ENCODE results near the gene TAF1B. TPM values are rescaled to one million over a fixed set of nuclear protein-coding genes. Genes with fewer than 3 reads are reported as not detected.

Gene TAF1B
- total RNA-seq, 1 experiment from 2014 or later = 58.6 TPM

DNA sequence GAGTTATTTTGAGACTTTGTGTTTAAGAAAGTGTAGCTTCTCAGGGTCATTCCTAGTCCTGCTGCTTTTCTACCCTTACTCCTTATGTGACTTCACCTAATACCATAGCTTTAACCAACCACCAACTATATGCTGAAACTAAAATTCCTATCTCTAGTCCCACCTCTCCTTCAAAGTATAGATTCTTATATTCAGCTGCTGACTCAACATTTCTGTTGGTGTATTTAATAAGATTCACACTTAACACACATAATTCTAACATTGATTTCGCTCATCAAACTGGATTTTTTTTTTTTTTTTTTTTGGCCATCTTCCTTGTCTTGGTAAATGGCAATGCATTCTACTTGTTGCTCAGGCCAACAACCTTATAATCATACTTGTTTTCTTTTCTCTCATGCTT lies 30.1 kb downstream of the TAF1B start:
- H3K4me1 ChIP-seq (ENCODE audit: low read length) = no peaks in the 10 kb centered on the region
- H3K9me2 ChIP-seq (replicated peaks; ENCODE audit: insufficient read depth, low read length) = no peaks in the 10 kb centered on the region
- no peaks in the 10 kb centered on the region for H4K20me1 ChIP-seq (ENCODE audit: insufficient read depth, low read depth, low read length)
- H3K4me2 ChIP-seq (ENCODE audit: low read depth, low read length, poor library complexity, severe bottlenecking) = no peak overlapping the region
- H3K4me3 ChIP-seq (ENCODE audit: low read length) = no peak overlapping the region
- no peak overlapping the region for H3K27ac ChIP-seq (ENCODE audit: low read length)
- no peak overlapping the region for H2AFZ ChIP-seq (ENCODE audit: low read length)
- DNase-seq = no peak
- no peak overlapping the region for H3K9ac ChIP-seq (ENCODE audit: low read length)
- H3K36me3 ChIP-seq (ENCODE audit: insufficient read depth, low read length) = peaks cover 42% of the 10 kb centered on the region; the same call in 1 of the 2 replicates
- H3K9me3 ChIP-seq (ENCODE audit: low read length) = no peaks in the 10 kb centered on the region
- H3K79me2 ChIP-seq (ENCODE audit: low read length) = peaks cover 18% of the 10 kb centered on the region
- H3K27me3 ChIP-seq (ENCODE audit: low read length) = no peaks in the 10 kb centered on the region

DNA sequence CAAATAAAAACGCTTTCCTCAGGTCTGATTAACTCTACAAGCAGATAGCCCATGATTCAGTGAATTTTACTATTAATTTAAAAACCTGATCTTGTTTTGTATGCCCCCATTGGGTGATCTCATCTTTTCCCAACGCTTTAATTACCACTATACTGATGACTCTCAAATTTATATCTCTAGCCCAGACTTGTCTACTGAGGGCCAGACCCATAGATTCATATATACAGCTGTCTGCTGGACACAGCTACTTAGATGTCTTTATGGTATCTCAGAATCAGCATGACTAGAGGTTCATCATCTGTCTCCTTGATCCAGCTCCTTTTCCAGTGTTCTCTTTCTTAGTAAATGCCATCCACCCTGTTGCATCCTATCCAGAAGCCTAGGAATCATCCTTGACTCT lies 33.8 kb downstream of the TAF1B start:
- no peaks in the 10 kb centered on the region for H3K9me2 ChIP-seq (replicated peaks; ENCODE audit: insufficient read depth, low read length)
- H3K79me2 ChIP-seq (ENCODE audit: low read length) = peaks cover 17% of the 10 kb centered on the region
- no peak overlapping the region for H3K4me3 ChIP-seq (ENCODE audit: low read length)
- no peak overlapping the region for H3K9ac ChIP-seq (ENCODE audit: low read length)
- H3K4me1 ChIP-seq (ENCODE audit: low read length) = no peaks in the 10 kb centered on the region
- DNase-seq = no peak
- H3K9me3 ChIP-seq (ENCODE audit: low read length) = no peaks in the 10 kb centered on the region
- H2AFZ ChIP-seq (ENCODE audit: low read length) = no peak overlapping the region
- H3K27ac ChIP-seq (ENCODE audit: low read length) = no peak overlapping the region
- peaks cover 54% of the 10 kb centered on the region; the same call in 1 of the 2 replicates for H3K36me3 ChIP-seq (ENCODE audit: insufficient read depth, low read length)
- H3K4me2 ChIP-seq (ENCODE audit: low read depth, low read length, poor library complexity, severe bottlenecking) = no peak overlapping the region
- no peaks in the 10 kb centered on the region for H3K27me3 ChIP-seq (ENCODE audit: low read length)
- no peaks in the 10 kb centered on the region for H4K20me1 ChIP-seq (ENCODE audit: insufficient read depth, low read depth, low read length)

DNA sequence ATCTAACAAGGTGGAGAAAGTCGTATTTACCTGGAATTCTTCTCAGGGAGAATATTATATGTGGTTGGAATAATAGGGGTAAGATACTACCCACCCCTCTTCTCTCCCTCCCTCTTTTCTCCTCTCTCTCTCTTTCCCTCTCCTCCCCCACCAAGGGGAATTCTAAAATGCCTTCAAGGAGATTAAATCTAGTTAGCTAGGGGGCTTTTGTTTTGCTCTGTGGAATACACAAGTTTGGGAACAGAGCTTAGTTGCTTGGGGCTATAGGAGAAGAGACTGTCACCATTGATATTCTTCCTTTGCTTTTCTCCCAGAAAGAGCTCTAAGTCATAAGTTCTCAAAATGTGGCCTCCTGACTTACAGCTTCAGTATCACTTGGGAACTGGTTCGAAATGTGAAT lies 34.5 kb downstream of the TAF1B start:
- Histone ChIP-seq H3K9me2 (replicated peaks; ENCODE audit: insufficient read depth, low read length) (no peaks in the 10 kb centered on the region), H3K36me3 (ENCODE audit: insufficient read depth, low read length) (peaks cover 54% of the 10 kb centered on the region; the same call in 1 of the 2 replicates), H3K27ac (ENCODE audit: low read length) (no peak overlapping the region), H3K4me2 (ENCODE audit: low read depth, low read length, poor library complexity, severe bottlenecking) (no peak overlapping the region), H2AFZ (ENCODE audit: low read length) (no peak overlapping the region), H3K9me3 (ENCODE audit: low read length) (no peaks in the 10 kb centered on the region), H3K9ac (ENCODE audit: low read length) (no peak overlapping the region), H3K4me1 (ENCODE audit: low read length) (no peaks in the 10 kb centered on the region), H3K4me3 (ENCODE audit: low read length) (no peak overlapping the region), H3K27me3 (ENCODE audit: low read length) (no peaks in the 10 kb centered on the region), H3K79me2 (ENCODE audit: low read length) (peaks cover 17% of the 10 kb centered on the region), H4K20me1 (ENCODE audit: insufficient read depth, low read depth, low read length) (no peaks in the 10 kb centered on the region)
- no peak for DNase-seq

DNA sequence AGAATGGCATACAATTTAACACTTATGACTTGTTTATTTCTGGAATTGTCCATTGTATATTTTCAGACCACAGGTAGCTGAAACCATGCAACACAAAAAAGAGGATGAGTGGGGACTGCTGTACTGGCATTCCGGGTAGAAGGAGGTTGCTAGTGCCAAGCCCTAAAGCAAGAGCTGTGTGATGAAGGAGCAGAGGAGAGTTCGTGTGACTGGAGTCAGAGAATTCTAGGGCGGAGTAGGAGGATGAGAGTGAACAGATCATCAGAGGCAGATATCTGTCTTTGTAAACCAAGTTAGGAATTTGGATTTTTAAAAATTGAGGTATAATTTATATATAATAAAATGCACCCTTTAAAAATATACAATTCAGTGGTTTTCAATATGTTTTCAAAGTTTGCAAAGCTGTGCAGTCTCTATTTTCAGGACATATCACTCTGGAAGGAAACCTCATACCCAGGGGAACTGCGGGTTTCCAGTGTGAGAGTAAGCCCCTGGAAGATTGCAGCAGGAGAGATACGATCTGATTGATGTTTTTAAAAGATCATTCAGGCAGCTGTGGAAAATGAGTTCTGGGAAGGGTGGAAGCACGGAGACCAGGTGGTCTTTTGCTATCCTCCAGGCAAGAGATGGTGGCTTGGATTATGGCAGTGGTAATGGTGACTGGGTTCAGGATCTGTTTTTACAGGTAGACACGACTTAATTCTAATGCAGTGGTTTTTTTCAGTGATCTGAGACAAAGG lies 36.4 kb downstream of the TAF1B start:
- H3K27ac ChIP-seq (ENCODE audit: low read length) = no peak overlapping the region
- no peak overlapping the region for H3K4me3 ChIP-seq (ENCODE audit: low read length)
- 0 out of 2 replicates have a peak, but pooled peaks cover 9% of the 10 kb centered on the region for H3K79me2 ChIP-seq (ENCODE audit: low read length)
- no peaks in the 10 kb centered on the region for H3K9me2 ChIP-seq (replicated peaks; ENCODE audit: insufficient read depth, low read length)
- H3K4me1 ChIP-seq (ENCODE audit: low read length) = no peaks in the 10 kb centered on the region
- H3K9ac ChIP-seq (ENCODE audit: low read length) = no peak overlapping the region
- H3K36me3 ChIP-seq (ENCODE audit: insufficient read depth, low read length) = peaks cover 60% of the 10 kb centered on the region
- H3K4me2 ChIP-seq (ENCODE audit: low read depth, low read length, poor library complexity, severe bottlenecking) = no peak overlapping the region
- H4K20me1 ChIP-seq (ENCODE audit: insufficient read depth, low read depth, low read length) = no peaks in the 10 kb centered on the region
- no peak for DNase-seq
- H2AFZ ChIP-seq (ENCODE audit: low read length) = no peak overlapping the region
- no peaks in the 10 kb centered on the region for H3K9me3 ChIP-seq (ENCODE audit: low read length)
- no peaks in the 10 kb centered on the region for H3K27me3 ChIP-seq (ENCODE audit: low read length)

DNA sequence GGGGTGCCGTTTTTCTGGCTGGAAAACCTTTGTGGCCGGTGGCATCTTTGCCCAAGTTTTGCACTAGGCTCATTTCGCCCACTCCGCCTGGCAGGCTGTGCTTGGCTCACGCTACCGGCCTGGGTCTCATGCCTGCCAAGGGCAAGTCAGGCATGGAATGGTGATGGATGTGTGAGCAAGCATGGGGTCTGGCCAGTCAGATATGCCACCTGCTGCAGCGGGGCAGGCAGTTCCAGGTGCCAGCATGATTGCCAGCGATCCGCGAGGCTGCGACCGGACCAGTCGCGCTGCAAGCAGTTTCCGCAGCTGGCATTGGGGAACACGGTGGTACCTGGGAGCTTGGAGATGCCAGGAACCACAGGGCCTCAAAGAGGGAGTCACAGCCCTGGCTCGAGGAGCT lies 40.6 kb downstream of the TAF1B start:
- Histone ChIP-seq H3K27ac (ENCODE audit: low read length) (no peak overlapping the region), H3K4me1 (ENCODE audit: low read length) (no peaks in the 10 kb centered on the region), H3K9me2 (replicated peaks; ENCODE audit: insufficient read depth, low read length) (no peaks in the 10 kb centered on the region), H4K20me1 (ENCODE audit: insufficient read depth, low read depth, low read length) (no peaks in the 10 kb centered on the region), H3K36me3 (ENCODE audit: insufficient read depth, low read length) (peaks cover 65% of the 10 kb centered on the region), H3K4me2 (ENCODE audit: low read depth, low read length, poor library complexity, severe bottlenecking) (no peak overlapping the region), H2AFZ (ENCODE audit: low read length) (no peak overlapping the region), H3K9me3 (ENCODE audit: low read length) (peaks cover 5% of the 10 kb centered on the region; the same call in 1 of the 2 replicates), H3K27me3 (ENCODE audit: low read length) (no peaks in the 10 kb centered on the region), H3K4me3 (ENCODE audit: low read length) (no peak overlapping the region), H3K9ac (ENCODE audit: low read length) (no peak overlapping the region), H3K79me2 (ENCODE audit: low read length) (peaks cover 24% of the 10 kb centered on the region)
- DNase-seq = no peak

DNA sequence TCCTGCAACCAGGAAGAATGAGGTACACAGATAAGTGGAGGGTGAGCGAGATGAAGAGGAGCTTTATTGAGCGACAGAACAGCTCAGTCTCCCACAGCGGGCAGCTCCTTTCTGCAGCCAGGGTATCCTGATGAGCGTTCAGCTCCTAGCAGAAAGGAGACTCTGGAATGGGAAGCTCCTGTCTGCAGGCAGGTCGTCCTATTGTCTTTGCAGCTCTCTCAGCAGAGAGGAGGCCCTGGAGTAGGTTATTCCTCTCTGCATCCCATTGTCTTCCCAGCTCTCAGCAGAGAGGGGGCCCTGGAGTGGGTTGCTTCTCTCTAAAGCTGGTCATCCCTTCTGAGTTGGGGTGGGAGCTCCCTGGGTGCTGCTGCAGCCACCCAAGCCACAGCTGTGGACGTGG lies 41.2 kb downstream of the TAF1B start:
- Histone ChIP-seq H3K4me2 (ENCODE audit: low read depth, low read length, poor library complexity, severe bottlenecking) (no peak overlapping the region), H3K4me1 (ENCODE audit: low read length) (no peaks in the 10 kb centered on the region), H3K4me3 (ENCODE audit: low read length) (no peak overlapping the region), H4K20me1 (ENCODE audit: insufficient read depth, low read depth, low read length) (no peaks in the 10 kb centered on the region), H3K79me2 (ENCODE audit: low read length) (peaks cover 27% of the 10 kb centered on the region), H3K9ac (ENCODE audit: low read length) (no peak overlapping the region), H3K36me3 (ENCODE audit: insufficient read depth, low read length) (peaks cover 62% of the 10 kb centered on the region), H2AFZ (ENCODE audit: low read length) (no peak overlapping the region), H3K9me2 (replicated peaks; ENCODE audit: insufficient read depth, low read length) (no peaks in the 10 kb centered on the region), H3K9me3 (ENCODE audit: low read length) (peaks cover 5% of the 10 kb centered on the region; the same call in 1 of the 2 replicates), H3K27me3 (ENCODE audit: low read length) (no peaks in the 10 kb centered on the region), H3K27ac (ENCODE audit: low read length) (no peak overlapping the region)
- DNase-seq = no peak

DNA sequence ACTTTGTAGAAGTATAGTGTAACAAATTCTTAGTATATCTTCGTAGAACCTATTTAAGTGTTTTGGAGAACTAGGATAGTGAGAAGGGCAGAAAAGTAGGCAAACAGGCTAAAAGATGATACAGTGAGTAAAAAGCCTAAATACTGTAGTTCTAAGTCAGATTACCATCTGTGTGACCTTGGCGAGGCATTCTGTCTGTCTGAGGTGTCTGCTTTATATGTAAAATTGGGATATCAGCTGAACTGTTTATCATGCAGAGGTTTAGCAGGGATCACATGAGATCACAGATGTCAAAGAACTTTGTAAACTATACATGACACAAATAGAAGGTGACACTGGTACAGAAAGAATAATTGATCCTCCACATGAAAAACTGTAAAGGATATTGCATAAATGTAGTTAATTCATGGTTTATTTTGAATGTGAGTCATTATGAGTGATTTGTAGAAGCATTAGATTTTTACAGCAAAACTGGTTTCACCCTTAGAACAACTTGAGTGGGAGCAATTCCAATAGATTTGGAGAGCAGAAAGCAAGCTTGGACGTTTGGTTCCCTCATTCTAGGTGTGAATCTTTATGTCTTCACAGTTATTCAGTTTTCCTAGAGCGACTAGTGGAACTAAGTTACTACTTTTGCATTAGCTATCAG lies 41.9 kb downstream of the TAF1B start:
- no peaks in the 10 kb centered on the region for H3K27me3 ChIP-seq (ENCODE audit: low read length)
- H3K4me1 ChIP-seq (ENCODE audit: low read length) = no peaks in the 10 kb centered on the region
- H3K9me3 ChIP-seq (ENCODE audit: low read length) = peaks cover 5% of the 10 kb centered on the region; the same call in 1 of the 2 replicates
- H2AFZ ChIP-seq (ENCODE audit: low read length) = no peak overlapping the region
- DNase-seq = no peak
- no peaks in the 10 kb centered on the region for H3K9me2 ChIP-seq (replicated peaks; ENCODE audit: insufficient read depth, low read length)
- H3K79me2 ChIP-seq (ENCODE audit: low read length) = peaks cover 34% of the 10 kb centered on the region
- H3K27ac ChIP-seq (ENCODE audit: low read length) = no peak overlapping the region
- H4K20me1 ChIP-seq (ENCODE audit: insufficient read depth, low read depth, low read length) = no peaks in the 10 kb centered on the region
- H3K9ac ChIP-seq (ENCODE audit: low read length) = no peak overlapping the region
- no peak overlapping the region for H3K4me3 ChIP-seq (ENCODE audit: low read length)
- peaks cover 61% of the 10 kb centered on the region for H3K36me3 ChIP-seq (ENCODE audit: insufficient read depth, low read length)
- no peak overlapping the region for H3K4me2 ChIP-seq (ENCODE audit: low read depth, low read length, poor library complexity, severe bottlenecking)

DNA sequence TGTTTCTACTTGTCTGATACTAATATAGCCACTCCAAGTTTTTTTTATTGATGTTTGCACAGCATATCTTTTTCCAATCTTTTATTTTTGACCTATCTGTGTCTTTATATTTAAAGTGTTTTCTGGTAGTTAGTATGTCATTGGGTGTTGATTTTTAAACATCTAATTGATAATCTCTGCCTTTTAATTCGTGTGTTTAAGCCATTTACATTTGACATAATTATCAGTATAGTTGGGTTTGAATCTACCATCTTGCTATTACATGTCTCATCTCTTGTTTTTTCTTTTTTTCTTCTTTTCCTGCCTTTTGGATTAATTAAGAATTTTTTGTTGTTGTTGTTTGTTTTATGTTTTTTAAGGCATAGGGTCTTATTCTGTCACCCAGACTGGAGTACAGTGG lies 44.2 kb downstream of the TAF1B start:
- peaks cover 50% of the 10 kb centered on the region for H3K79me2 ChIP-seq (ENCODE audit: low read length)
- no peak overlapping the region for H3K27ac ChIP-seq (ENCODE audit: low read length)
- DNase-seq = no peak
- peaks cover 59% of the 10 kb centered on the region for H3K36me3 ChIP-seq (ENCODE audit: insufficient read depth, low read length)
- no peaks in the 10 kb centered on the region for H3K27me3 ChIP-seq (ENCODE audit: low read length)
- no peak overlapping the region for H2AFZ ChIP-seq (ENCODE audit: low read length)
- no peak overlapping the region for H3K4me2 ChIP-seq (ENCODE audit: low read depth, low read length, poor library complexity, severe bottlenecking)
- H3K9me2 ChIP-seq (replicated peaks; ENCODE audit: insufficient read depth, low read length) = no peaks in the 10 kb centered on the region
- H3K4me1 ChIP-seq (ENCODE audit: low read length) = no peaks in the 10 kb centered on the region
- no peaks in the 10 kb centered on the region for H4K20me1 ChIP-seq (ENCODE audit: insufficient read depth, low read depth, low read length)
- H3K4me3 ChIP-seq (ENCODE audit: low read length) = no peak overlapping the region
- H3K9ac ChIP-seq (ENCODE audit: low read length) = no peak overlapping the region
- H3K9me3 ChIP-seq (ENCODE audit: low read length) = peaks cover 5% of the 10 kb centered on the region; the same call in 1 of the 2 replicates
